Pancreas (tissue), 10 donors: Measurements from ENCODE around the gene PLA2G1B. TPM values are rescaled to one million over a fixed set of nuclear protein-coding genes. Genes with fewer than 3 reads are reported as not detected.

Source experiments
- ATAC-seq, 4 donors: fragments of 200-7000 bp; cut with Tn5 transposase; one replicate each; pipeline versions ENCODE4 v1.8.0 to v1.9.1; 2020; ENCODE audit warnings: mild to moderate bottlenecking in 4 of 4, moderate library complexity in 4 of 4
- DNase-seq, 6 donors: peaks; one replicate each; pipeline ENCODE4 v3.0.0-alpha.2; 2020
- FAIRE-seq: peaks from 2 replicates; lab custom pipeline; 2012; peaks lifted over from hg19 to GRCh38; lab: Jason Lieb, UNC
- H3K27ac ChIP-seq, 4 donors: fragments of 200-600 bp; sonication (generic); 1 replicate in 3 of 4; 2 replicates in 1 of 4; pipeline versions ENCODE4 v1.5.0 to v1.8.0; 2020
- H3K27me3 ChIP-seq, 4 donors: fragments of 200-600 bp; one replicate each; pipeline ENCODE4 v1.8.0; 2021
- H3K36me3 ChIP-seq, 3 donors: fragments of 200-600 bp; sonication (generic) in 1 of 3; one replicate each; pipeline versions ENCODE4 v1.5.0 to v1.8.0; 2020 to 2021
- H3K4me1 ChIP-seq, 3 donors: fragments of 200-600 bp; one replicate each; pipeline ENCODE4 v1.8.0; 2021
- H3K4me3 ChIP-seq, 4 donors: fragments of 200-600 bp; sonication (generic) in 2 of 4; one replicate each; pipeline versions ENCODE4 v1.5.0 to v1.8.0; 2020 to 2021
- H3K9me3 ChIP-seq, 4 donors: fragments of 200-600 bp; one replicate each; pipeline ENCODE4 v1.8.0; 2021
- CTCF ChIP-seq, 4 donors: fragments of 200-600 bp; sonication (generic) in 3 of 4; IDR thresholded peaks; one replicate each; pipeline versions ENCODE4 v1.5.0 to v1.8.0; 2021; ENCODE audit warnings: antibody characterized with exemption in 4 of 4
- WGBS, 2 donors: extraction: QIAGEN DNeasy Blood & Tissue Kit; methylation state at CpG; one replicate each; pipeline ENCODE4 v1.1.7; 2013; 5-methylcytosine and 5-hydroxymethylcytosine counted together
- intact Hi-C, 3 donors: fragments of 100-400 bp; cut with DNase I; formaldehyde crosslinking; loops; one replicate each; pipeline versions ENCODE4 v1.11.1 to v1.14.2; 2022
- polyA plus RNA-seq, 2 donors: library from polyadenylated mRNA; stranded (reverse); fragments of 200-250 nt; gene quantifications; one replicate each; pipeline ENCODE4 v1.2.3, GENCODE V29; 2013
- total RNA-seq, 6 donors: library from RNA; stranded (reverse); fragmentation: NEBNext Ultra II Directional in 4 of 6; extraction: Animal tissue kit (Norgen Biotek cat#: 25700) in 4 of 6; gene quantifications; one replicate each; pipeline versions ENCODE4 v1.2.1 to v1.2.4, GENCODE V29; 2021 to 2023
- donor health status: healthy with polysubstance abuse.
- donor health status: DM: no; HTN: no; CAD: no; lungs with moderate emphysema.
- donor health status: DM: no; HTN: no; CAD: no.
- donor health status: control.
- donor health status: control.
- donor health status: Bipolar disorder and iron deficiency.
- donor health status: DM: yes; HTN: yes; CAD: no.
- donor health status: DM: no; HTN: no; CAD: no.
- donor health status: DM: no; HTN: no; CAD: no.
- donor health status: DM: yes; HTN: yes; CAD: no.

PLA2G1B gene
- total and polyA plus RNA-seq, 8 donors = 4,900 to 12,528 (median 7,707) TPM

GRCh38 chr12:120367924-120368788, 40.6 kb upstream of the PLA2G1B start:
- Histone ChIP-seq H3K27me3 (no peaks in the 10 kb centered on the region), H3K27ac (peak overlapping the region in 3 of 4 donors; percentile 22 to 51 (median 47)), H3K9me3 (no peaks in the 10 kb centered on the region), H3K4me3 (peak overlapping the region; percentile 67 to 75 (median 72)), H3K36me3 (no peaks in the 10 kb centered on the region), H3K4me1 (peaks cover 7 to 15% (median 10%) of the 10 kb centered on the region in 3 donors)
- intact Hi-C loops = loop anchor here in 1 of 3 donors (10.0 kb wide), 1 partner anchor 57 kb away; no protein-coding TSS in a partner anchor
- no peak for TF ChIP-seq CTCF (IDR thresholded peaks at IDR 0.05)
- DNase-seq (peak in 4 of 6 donors; percentile 47 to 76 (median 60)), ATAC-seq (peak; percentile 22 to 44 (median 28)), FAIRE-seq (no peak)
- WGBS, 2 donors = 2 to 12% methylated on average over 28 to 86 of the region's 86 CpGs

GRCh38 chr12:120367233-120367923, 39.8 kb upstream of the PLA2G1B start:
- DNase-seq = peak in 2 of 6 donors; percentile 35 to 45
- intact Hi-C loops = loop anchor here in 1 of 3 donors (10.0 kb wide), 1 partner anchor 57 kb away; no protein-coding TSS in a partner anchor
- 46 to 52% methylated on average over 10 of the region's 10 CpGs for WGBS, 2 donors
- TF ChIP-seq CTCF (IDR thresholded peaks at IDR 0.05) = peak in 2 of 4 donors; percentile 11 to 12
- Histone ChIP-seq H3K27me3 (no peaks in the 10 kb centered on the region), H3K4me1 (peaks cover 7 to 16% (median 15%) of the 10 kb centered on the region in 3 donors), H3K27ac (peak overlapping the region in 2 of 4 donors; percentile 47 to 51), H3K9me3 (no peaks in the 10 kb centered on the region), H3K4me3 (peak overlapping the region in 2 of 4 donors; percentile 69 to 75), H3K36me3 (no peaks in the 10 kb centered on the region)
- ATAC-seq = peak; percentile 17 to 49 (median 30)
- FAIRE-seq = no peak

- no peaks in the 10 kb centered on the region for H3K9me3 ChIP-seq
- peak overlapping the region in 2 of 4 donors; percentile 7 to 13 for H3K27ac ChIP-seq
- no peak for TF ChIP-seq CTCF (IDR thresholded peaks at IDR 0.05)
- 31 to 33% methylated on average over 7 of the region's 7 CpGs for WGBS, 2 donors
- H3K4me3 ChIP-seq = no peak overlapping the region
- intact Hi-C loops = loop anchor here in 1 of 3 donors (10.0 kb wide), 1 partner anchor 58 kb away; no protein-coding TSS in a partner anchor
- ATAC-seq (peak in 1 of 4 donors; percentile 4), DNase-seq (peak in 1 of 6 donors; percentile 21), FAIRE-seq (no peak)
- H3K4me1 ChIP-seq = peaks cover 7 to 16% (median 15%) of the 10 kb centered on the region in 3 donors
- no peaks in the 10 kb centered on the region for H3K27me3 ChIP-seq
- no peaks in the 10 kb centered on the region for H3K36me3 ChIP-seq
Observed at GRCh38 chr12:120366845-120367232, 39.3 kb upstream of the PLA2G1B start.

- Histone ChIP-seq H3K27ac (peak overlapping the region in 2 of 4 donors; percentile 38 to 46), H3K36me3 (no peaks in the 10 kb centered on the region), H3K4me1 (peaks cover 7 to 16% (median 15%) of the 10 kb centered on the region in 3 donors), H3K9me3 (no peaks in the 10 kb centered on the region), H3K27me3 (no peaks in the 10 kb centered on the region), H3K4me3 (no peak overlapping the region)
- 58 to 63% methylated on average over 7 of the region's 7 CpGs for WGBS, 2 donors
- no peak for ATAC-seq
- intact Hi-C loops = loop anchor here in 1 of 3 donors (10.0 kb wide), 1 partner anchor 58 kb away; no protein-coding TSS in a partner anchor
- TF ChIP-seq CTCF (IDR thresholded peaks at IDR 0.05) = no peak
- no peak for FAIRE-seq
- DNase-seq = no peak
Observed at GRCh38 chr12:120366341-120366705, 38.7 kb upstream of the PLA2G1B start.
